Smooth muscle cell (in vitro differentiated cells): ENCODE data around the gene ZXDB. TPM values are rescaled to one million over a fixed set of nuclear protein-coding genes. Genes with fewer than 3 reads are reported as not detected.
"Not testable (repeated sequence)": the region's sequence is repeated elsewhere in the genome, so short reads cannot be mapped to it uniquely, and the experiment has no call there.

Experiments
- DNase-seq: peaks from one replicate; lab custom pipeline; 2025; ENCODE audit not compliant: unreplicated experiment; lab: John Stamatoyannopoulos, UW
- H2AFZ ChIP-seq: fragments of 200-600 bp; sonication (generic); 2 replicates; pipeline ENCODE4 v1.6.0; 2016; ENCODE audit warnings: antibody characterized with exemption, low read depth, mild to moderate bottlenecking
- H3F3A ChIP-seq: fragments of 200-600 bp; sonication (generic); 2 replicates; pipeline ENCODE4 v1.6.0; 2017; ENCODE audit warnings: antibody characterized with exemption, low read depth
- H3K27ac ChIP-seq: fragments of 200-600 bp; sonication (generic); 2 replicates; pipeline ENCODE4 v1.5.1; 2016; ENCODE audit warnings: low read depth, mild to moderate bottlenecking
- H3K27me3 ChIP-seq: fragments of 200-600 bp; sonication (generic); 2 replicates; pipeline ENCODE4 v1.6.1; 2016; ENCODE audit warnings: low read depth, mild to moderate bottlenecking
- H3K36me3 ChIP-seq: fragments of 200-600 bp; sonication (generic); 2 replicates; pipeline ENCODE4 v1.5.1; 2016; ENCODE audit warnings: low read depth
- H3K4me1 ChIP-seq: fragments of 200-600 bp; sonication (generic); 2 replicates; pipeline ENCODE4 v1.5.1; 2016; ENCODE audit warnings: low read depth
- H3K4me2 ChIP-seq: fragments of 200-600 bp; sonication (generic); 2 replicates; pipeline ENCODE4 v1.6.0; 2016; ENCODE audit warnings: mild to moderate bottlenecking
- H3K4me3 ChIP-seq: fragments of 200-600 bp; sonication (generic); 2 replicates; pipeline ENCODE4 v1.5.1; 2016; ENCODE audit warnings: mild to moderate bottlenecking
- H3K79me2 ChIP-seq: fragments of 200-600 bp; sonication (generic); 2 replicates; pipeline ENCODE4 v1.6.0; 2016; ENCODE audit warnings: low read depth, mild to moderate bottlenecking
- H3K9ac ChIP-seq: fragments of 200-600 bp; sonication (generic); 2 replicates; pipeline ENCODE4 v1.6.0; 2016; ENCODE audit warnings: low read depth
- H3K9me3 ChIP-seq: fragments of 200-600 bp; sonication (generic); replicated peaks from 2 replicates; pipeline ENCODE4 v1.5.1; 2016; ENCODE audit warnings: low read depth
- H4K20me1 ChIP-seq: fragments of 200-600 bp; sonication (generic); 2 replicates; pipeline ENCODE4 v1.6.0; 2016; ENCODE audit warnings: low read depth
- CTCF ChIP-seq: fragments of 200-600 bp; sonication (generic); IDR thresholded peaks from 2 replicates; pipeline ENCODE4 v1.5.1; 2017; ENCODE audit warnings: borderline replicate concordance, mild to moderate bottlenecking, antibody characterized with exemption; ENCODE audit not compliant: insufficient read depth, poor library complexity, severe bottlenecking
- WGBS: methylation state at CpG from one replicate; pipeline ENCODE4 v1.1.7; 2016; ENCODE audit warnings: low lambda C conversion rate; 5-methylcytosine and 5-hydroxymethylcytosine counted together
- polyA plus RNA-seq: library from polyadenylated mRNA; unstranded; fragments of >200 nt; fragmentation: Nextera tagmentation; extraction: Ambion mirVana; gene quantifications from 2 replicates; pipeline ENCODE4 v1.2.1, GENCODE V29; 2016
- total RNA-seq: library from RNA; depleted of rRNA; stranded (reverse); fragments of >200 nt; gene quantifications from 2 replicates; pipeline ENCODE4 v1.2.3, GENCODE V29; 2014

ZXDB gene
- total and polyA plus RNA-seq, 2 experiments from 2014 or later, result 2.1 to 8.0 TPM

DNA sequence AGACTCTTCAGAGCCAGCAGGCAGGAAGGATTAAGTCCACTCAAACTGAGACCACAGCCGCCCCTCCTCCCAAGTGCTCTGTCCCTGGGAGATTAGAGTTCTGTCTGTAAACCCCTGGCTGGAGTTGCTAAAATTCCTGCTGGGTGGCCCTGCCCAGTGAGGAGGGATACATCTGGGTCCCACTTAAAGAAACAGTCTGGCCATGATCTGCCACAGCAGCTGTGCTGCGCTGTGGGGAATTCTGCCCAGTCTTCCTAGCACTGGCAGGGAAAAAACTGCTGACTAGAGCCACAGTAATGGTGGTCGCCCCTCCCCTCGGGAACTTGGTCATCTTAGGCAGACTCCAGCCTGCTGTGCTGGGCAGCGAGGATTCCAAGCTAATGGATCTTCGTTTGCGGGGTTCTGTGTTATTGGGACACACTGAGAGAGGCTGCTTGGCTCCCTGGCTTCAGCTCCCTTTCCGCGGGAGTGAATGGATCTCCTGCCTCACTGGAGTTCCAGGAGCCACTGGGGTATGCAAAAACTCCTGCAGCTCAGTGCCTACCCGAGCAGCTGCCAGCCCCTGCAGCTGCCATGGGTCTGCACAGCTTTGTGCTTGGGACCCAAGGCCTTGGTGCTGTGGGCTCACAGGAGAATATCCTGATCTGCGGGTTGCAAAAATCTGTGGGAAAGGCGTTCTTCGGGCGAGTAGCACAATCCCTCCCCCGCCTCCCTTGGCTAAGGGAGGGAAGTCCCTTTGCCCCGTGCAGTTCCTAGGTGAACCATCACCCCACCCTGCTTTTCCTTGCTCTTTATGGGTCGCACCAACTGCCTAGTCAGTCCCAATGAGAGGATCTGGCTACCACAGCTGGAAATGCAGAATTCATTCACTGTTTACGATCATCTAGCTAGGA lies 15.7 kb downstream of the ZXDB start:
- H3K4me1 ChIP-seq, result no peaks in the 10 kb centered on the region
- no peaks in the 10 kb centered on the region for H3K36me3 ChIP-seq
- no peaks in the 10 kb centered on the region for H3K79me2 ChIP-seq
- H3K9me3 ChIP-seq, result no peaks in the 10 kb centered on the region
- H3K4me3 ChIP-seq, result peak overlapping the region; percentile 13
- WGBS, result 55% methylated on average over 18 of the region's 18 CpGs
- no peaks in the 10 kb centered on the region for H4K20me1 ChIP-seq
- no peak for DNase-seq
- H3F3A ChIP-seq, result no peaks in the 10 kb centered on the region
- H3K9ac ChIP-seq, result no peak overlapping the region
- TF ChIP-seq CTCF, result no peak
- peak overlapping the region; percentile 50 for H3K4me2 ChIP-seq
- no peak overlapping the region for H2AFZ ChIP-seq
- H3K27me3 ChIP-seq, result no peaks in the 10 kb centered on the region
- no peak overlapping the region for H3K27ac ChIP-seq

- not testable (repeated sequence) for H3K9ac ChIP-seq, H3K79me2 ChIP-seq, H4K20me1 ChIP-seq, H3K27ac ChIP-seq, H3K4me3 ChIP-seq, H3K27me3 ChIP-seq, H3K36me3 ChIP-seq, H3K9me3 ChIP-seq, H3K4me1 ChIP-seq, H3F3A ChIP-seq, H2AFZ ChIP-seq, H3K4me2 ChIP-seq, DNase-seq
- 48% methylated on average over 1 of the region's 1 CpG for WGBS
Observed at GRCh38 chrX:57613351-57613750, 21.5 kb downstream of the ZXDB start.

- not testable (repeated sequence) for H3K36me3 ChIP-seq, H3K4me1 ChIP-seq, DNase-seq, H3F3A ChIP-seq, H3K27ac ChIP-seq, H3K4me2 ChIP-seq, H3K4me3 ChIP-seq, H3K79me2 ChIP-seq, H3K27me3 ChIP-seq, H2AFZ ChIP-seq, H3K9ac ChIP-seq, H3K9me3 ChIP-seq, H4K20me1 ChIP-seq
- 94% methylated on average over 20 of the region's 20 CpGs for WGBS
Observed at GRCh38 chrX:57629438-57629837, 37.6 kb downstream of the ZXDB start.

DNA sequence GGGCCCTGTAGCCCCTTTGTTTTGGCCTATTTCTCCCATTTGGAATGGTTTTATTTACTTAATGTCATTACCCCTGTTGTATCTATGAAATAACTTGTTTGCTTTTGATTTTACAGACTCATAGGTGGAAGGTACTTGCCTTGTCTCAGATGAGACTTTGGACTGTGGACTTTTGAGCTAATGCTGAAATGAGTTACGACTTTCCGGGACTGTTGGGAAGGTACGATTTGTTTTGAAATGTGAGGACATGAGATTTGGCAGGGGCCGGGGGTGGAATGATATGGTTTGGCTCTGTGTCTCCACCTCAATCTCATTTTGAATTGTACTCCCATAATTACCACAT lies 48.8 kb downstream of the ZXDB start:
- Histone ChIP-seq H3K9me3 (no peaks in the 10 kb centered on the region), H3K9ac (no peak overlapping the region), H3K27ac (no peak overlapping the region), H2AFZ (no peak overlapping the region), H3K4me1 (no peaks in the 10 kb centered on the region), H3K27me3 (no peaks in the 10 kb centered on the region), H3K4me2 (no peak overlapping the region), H4K20me1 (no peaks in the 10 kb centered on the region), H3K4me3 (no peak overlapping the region), H3K36me3 (no peaks in the 10 kb centered on the region), H3F3A (no peaks in the 10 kb centered on the region), H3K79me2 (no peaks in the 10 kb centered on the region)
- no peak for TF ChIP-seq CTCF
- DNase-seq, result no peak
- WGBS, result 83% methylated on average over 4 of the region's 4 CpGs
